H9 (cell line): Measurements from ENCODE around the gene FMNL3. TPM values are rescaled to one million over a fixed set of nuclear protein-coding genes. Genes with fewer than 3 reads are reported as not detected.

Experiments
- DNase-seq: peaks from one replicate; pipeline ENCODE4 v3.0.0-alpha.2; 2017
- H2AFZ ChIP-seq: one replicate; pipeline ENCODE4 v1.6.1; 2013; ENCODE audit warnings: mild to moderate bottlenecking, low read length, control low read depth, moderate library complexity
- H2AK5ac ChIP-seq: 2 replicates; pipeline ENCODE4 v1.6.1; 2013; ENCODE audit warnings: low read length, control low read depth, mixed read lengths; ENCODE audit not compliant: insufficient read length
- H2BK120ac ChIP-seq: one replicate; pipeline ENCODE4 v1.6.1; 2013; ENCODE audit warnings: low read depth, mild to moderate bottlenecking, low read length, control low read depth, inconsistent platforms; ENCODE audit not compliant: poor library complexity, severe bottlenecking
- H2BK12ac ChIP-seq: 2 replicates; pipeline ENCODE4 v1.6.1; 2013; ENCODE audit warnings: low read length, control low read depth, mixed read lengths, low read depth; ENCODE audit not compliant: insufficient read length
- H2BK15ac ChIP-seq: 2 replicates; pipeline ENCODE4 v1.6.1; 2013; ENCODE audit warnings: low read depth, low read length, control low read depth
- H2BK20ac ChIP-seq: one replicate; pipeline ENCODE4 v1.6.1; 2013; ENCODE audit warnings: low read depth, mild to moderate bottlenecking, low read length, control low read depth, inconsistent platforms; ENCODE audit not compliant: poor library complexity, severe bottlenecking
- H2BK5ac ChIP-seq: 2 replicates; pipeline ENCODE4 v1.6.1; 2013; ENCODE audit warnings: low read length, control low read depth, mixed read lengths; ENCODE audit not compliant: insufficient read length
- H3K14ac ChIP-seq: 2 replicates; pipeline ENCODE4 v1.6.1; 2013; ENCODE audit warnings: low read length, control low read depth; ENCODE audit not compliant: insufficient read depth
- H3K18ac ChIP-seq: 2 replicates; pipeline ENCODE4 v1.6.1; 2013; ENCODE audit warnings: low read depth, mild to moderate bottlenecking, mixed read lengths, low read length, control low read depth; ENCODE audit not compliant: insufficient read length
- H3K23ac ChIP-seq: 2 replicates; pipeline ENCODE4 v1.6.1; 2013; ENCODE audit warnings: low read length, control low read depth, mixed read lengths, low read depth; ENCODE audit not compliant: insufficient read length
- H3K23me2 ChIP-seq: 2 replicates; pipeline ENCODE4 v1.6.1; 2013; ENCODE audit warnings: low read depth, mild to moderate bottlenecking, mixed read lengths, low read length, control low read depth; ENCODE audit not compliant: insufficient read length, poor library complexity, severe bottlenecking
- H3K27ac ChIP-seq: 2 replicates; pipeline ENCODE4 v1.5.1; 2013; ENCODE audit warnings: low read length, control low read depth, mixed read lengths, low read depth; ENCODE audit not compliant: insufficient read length
- H3K27me3 ChIP-seq: 2 replicates; pipeline ENCODE4 v1.6.1; 2013; ENCODE audit warnings: low read length, control low read depth, inconsistent platforms; ENCODE audit not compliant: insufficient read depth
- H3K4ac ChIP-seq: 2 replicates; pipeline ENCODE4 v1.6.1; 2013; ENCODE audit warnings: low read depth, mild to moderate bottlenecking, control low read depth, inconsistent platforms, low read length, moderate library complexity
- H3K4me1 ChIP-seq: 2 replicates; pipeline ENCODE4 v1.6.1; 2013; ENCODE audit warnings: low read length, control low read depth, inconsistent platforms; ENCODE audit not compliant: insufficient read depth
- H3K4me2 ChIP-seq: 2 replicates; pipeline ENCODE4 v1.6.1; 2013; ENCODE audit warnings: low read length, control low read depth, mixed read lengths; ENCODE audit not compliant: insufficient read length, insufficient read depth
- H3K56ac ChIP-seq: 2 replicates; pipeline ENCODE4 v1.6.1; 2013; ENCODE audit warnings: low read depth, mild to moderate bottlenecking, mixed read lengths, low read length, control low read depth; ENCODE audit not compliant: insufficient read length
- H3K79me1 ChIP-seq: 2 replicates; pipeline ENCODE4 v1.6.1; 2013; ENCODE audit warnings: low read depth, mild to moderate bottlenecking, moderate library complexity, low read length, control low read depth, inconsistent platforms; ENCODE audit not compliant: insufficient read depth, poor library complexity, severe bottlenecking
- H3K79me2 ChIP-seq: 2 replicates; pipeline ENCODE4 v1.6.1; 2013; ENCODE audit warnings: low read length, control low read depth, inconsistent platforms; ENCODE audit not compliant: insufficient read depth
- H3K9ac ChIP-seq: 2 replicates; pipeline ENCODE4 v1.6.1; 2013; ENCODE audit warnings: low read length, control low read depth, mixed read lengths; ENCODE audit not compliant: insufficient read length; ENCODE audit errors: extremely low read depth
- H3K9me3 ChIP-seq: one replicate; pipeline ENCODE4 v1.6.1; 2013; ENCODE audit warnings: low read depth, low read length, inconsistent platforms; ENCODE audit not compliant: control insufficient read depth
- H3T11ph ChIP-seq: one replicate; pipeline ENCODE4 v1.6.1; 2013; ENCODE audit warnings: mild to moderate bottlenecking, low read length, control low read depth, inconsistent platforms
- H4K20me1 ChIP-seq: one replicate; pipeline ENCODE4 v1.6.1; 2013; ENCODE audit not compliant: control insufficient read depth, insufficient read length, insufficient read depth
- H4K5ac ChIP-seq: 2 replicates; pipeline ENCODE4 v1.6.1; 2013; ENCODE audit warnings: low read depth, mild to moderate bottlenecking, mixed read lengths, low read length, control low read depth; ENCODE audit not compliant: insufficient read length
- H4K8ac ChIP-seq: replicated peaks from 2 replicates; pipeline ENCODE4 v1.6.1; 2013; ENCODE audit warnings: low read length, control low read depth, mixed read lengths, low read depth; ENCODE audit not compliant: insufficient read length
- H4K91ac ChIP-seq: 2 replicates; pipeline ENCODE4 v1.6.1; 2013; ENCODE audit warnings: low read depth, mild to moderate bottlenecking, moderate library complexity, mixed read lengths, low read length, control low read depth; ENCODE audit not compliant: insufficient read length
- H3K27ac Mint-ChIP-seq, 3 experiments: 2 replicates in 2 of 3; 3 replicates in 1 of 3; pipeline ENCODE4 v1.8.0; 2020 to 2021; ENCODE audit warnings: mixed read lengths in 3 of 3, mild to moderate bottlenecking in 1 of 3, moderate library complexity in 1 of 3
- H3K27me3 Mint-ChIP-seq: 2 replicates; pipeline ENCODE4 v1.8.0; 2021; ENCODE audit warnings: low read depth, mild to moderate bottlenecking, moderate library complexity, mixed read lengths
- H3K36me3 Mint-ChIP-seq, 3 experiments: 2 replicates in 2 of 3; 3 replicates in 1 of 3; pipeline ENCODE4 v1.8.0; 2020 to 2021; ENCODE audit warnings: low read depth in 3 of 3, mixed read lengths in 3 of 3; ENCODE audit not compliant: insufficient read depth in 1 of 3
- H3K4me1 Mint-ChIP-seq, 2 experiments: 2 replicates each; pipeline ENCODE4 v1.8.0; 2020; ENCODE audit warnings: mixed read lengths in 2 of 2
- H3K4me3 Mint-ChIP-seq, 2 experiments: 2 replicates in 1 of 2; 3 replicates in 1 of 2; pipeline ENCODE4 v1.8.0; 2020 to 2021; ENCODE audit warnings: mild to moderate bottlenecking in 2 of 2, mixed read lengths in 2 of 2, moderate library complexity in 1 of 2
- H3K9me3 Mint-ChIP-seq, 2 experiments: 2 replicates in 1 of 2; 3 replicates in 1 of 2; pipeline ENCODE4 v1.8.0; 2020; ENCODE audit warnings: mild to moderate bottlenecking in 2 of 2, mixed read lengths in 2 of 2, moderate library complexity in 1 of 2
- WGBS: extraction: QIAGEN DNeasy Blood & Tissue Kit; methylation state at CpG from one replicate; pipeline ENCODE4 v1.1.7; 2013; ENCODE audit warnings: missing lambda C conversion rate, low lambda C conversion rate, mixed read lengths; ENCODE audit not compliant: insufficient read length; ENCODE audit errors: extremely low coverage; 5-methylcytosine and 5-hydroxymethylcytosine counted together
- total RNA-seq: library from RNA; stranded (reverse); gene quantifications from 2 replicates; pipeline ENCODE4 v1.2.1, GENCODE V29; 2021
- TF ChIP-seq, protein P1 (sequence below): fragments of 200-600 bp; sonication (generic); conservative IDR thresholded peaks from 3 replicates; pipeline ENCODE4 v1.8.0; 2021; ENCODE audit warnings: antibody characterized with exemption, mild to moderate bottlenecking

The FMNL3 gene
- total RNA-seq, 1 experiment from 2014 or later, result 22.8 TPM

DNA sequence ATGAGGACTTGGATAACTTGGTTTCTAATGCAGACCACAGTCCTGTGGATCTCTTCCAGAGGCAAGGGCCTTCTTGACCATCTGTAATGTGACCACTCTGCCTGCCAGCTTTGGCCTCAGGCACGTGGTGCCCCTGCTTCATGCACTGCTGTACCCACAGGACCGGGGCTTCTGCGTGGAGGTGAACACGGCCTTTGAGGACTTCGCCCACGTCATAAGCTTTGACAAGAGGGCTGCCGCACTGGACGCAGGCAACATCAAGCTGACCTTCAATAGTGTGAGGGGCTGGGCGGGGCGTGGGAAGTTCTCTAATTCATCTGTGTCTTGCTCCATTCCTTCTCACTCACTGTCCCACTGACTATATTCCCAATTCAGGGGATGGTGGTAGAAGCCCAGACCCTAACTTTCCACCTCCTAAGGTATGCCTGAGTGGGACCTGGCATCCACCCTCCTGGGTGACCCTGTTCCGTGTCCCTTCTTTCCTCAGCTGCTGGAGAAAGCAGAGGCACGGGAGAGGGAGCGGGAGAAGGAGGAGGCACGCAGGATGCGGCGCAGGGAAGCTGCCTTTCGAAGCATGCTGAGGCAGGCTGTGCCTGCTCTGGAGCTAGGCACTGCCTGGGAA lies 65.3 kb downstream of the FMNL3 start:
- no peaks in the 10 kb centered on the region for H3K9me3 ChIP-seq
- no peak overlapping the region for H2AK5ac ChIP-seq
- no peaks in the 10 kb centered on the region for H3K79me2 ChIP-seq
- DNase-seq, result no peak
- no peaks in the 10 kb centered on the region for H4K20me1 ChIP-seq
- no peak overlapping the region for H3K27ac ChIP-seq
- H3K4me1 ChIP-seq, result peaks cover 5% of the 10 kb centered on the region; the same call in 1 of the 2 replicates
- Mint-ChIP-seq H3K4me3 (no peak overlapping the region), H3K4me1 (peaks cover 19 to 23% of the 10 kb centered on the region in 2 experiments), H3K27ac (no peak overlapping the region), H3K9me3 (no peaks in the 10 kb centered on the region), H3K27me3 (no peaks in the 10 kb centered on the region), H3K36me3 (peaks cover 17 to 56% (median 55%) of the 10 kb centered on the region in 3 experiments)
- H3K18ac ChIP-seq, result no peak overlapping the region
- no peak overlapping the region for H3K9ac ChIP-seq
- no peak overlapping the region for H2BK5ac ChIP-seq
- no peak overlapping the region for H2BK15ac ChIP-seq
- H2BK12ac ChIP-seq, result no peak overlapping the region
- H3K27me3 ChIP-seq, result no peaks in the 10 kb centered on the region
- WGBS, result no CpG with 5 or more reads among the region's 17 CpGs
- H3K14ac ChIP-seq, result no peak overlapping the region
- no peak overlapping the region for H4K5ac ChIP-seq
- no peak overlapping the region for H4K91ac ChIP-seq
- no peak overlapping the region for H3K4me2 ChIP-seq
- TF ChIP-seq, protein P1, sequence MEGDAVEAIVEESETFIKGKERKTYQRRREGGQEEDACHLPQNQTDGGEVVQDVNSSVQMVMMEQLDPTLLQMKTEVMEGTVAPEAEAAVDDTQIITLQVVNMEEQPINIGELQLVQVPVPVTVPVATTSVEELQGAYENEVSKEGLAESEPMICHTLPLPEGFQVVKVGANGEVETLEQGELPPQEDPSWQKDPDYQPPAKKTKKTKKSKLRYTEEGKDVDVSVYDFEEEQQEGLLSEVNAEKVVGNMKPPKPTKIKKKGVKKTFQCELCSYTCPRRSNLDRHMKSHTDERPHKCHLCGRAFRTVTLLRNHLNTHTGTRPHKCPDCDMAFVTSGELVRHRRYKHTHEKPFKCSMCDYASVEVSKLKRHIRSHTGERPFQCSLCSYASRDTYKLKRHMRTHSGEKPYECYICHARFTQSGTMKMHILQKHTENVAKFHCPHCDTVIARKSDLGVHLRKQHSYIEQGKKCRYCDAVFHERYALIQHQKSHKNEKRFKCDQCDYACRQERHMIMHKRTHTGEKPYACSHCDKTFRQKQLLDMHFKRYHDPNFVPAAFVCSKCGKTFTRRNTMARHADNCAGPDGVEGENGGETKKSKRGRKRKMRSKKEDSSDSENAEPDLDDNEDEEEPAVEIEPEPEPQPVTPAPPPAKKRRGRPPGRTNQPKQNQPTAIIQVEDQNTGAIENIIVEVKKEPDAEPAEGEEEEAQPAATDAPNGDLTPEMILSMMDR, result no peak
- H3T11ph ChIP-seq, result no peak overlapping the region
- H3K23me2 ChIP-seq, result peaks cover 3% of the 10 kb centered on the region
- H3K79me1 ChIP-seq, result no peaks in the 10 kb centered on the region
- no peak overlapping the region for H4K8ac ChIP-seq
- H3K4ac ChIP-seq, result no peak overlapping the region
- H2BK120ac ChIP-seq, result no peak overlapping the region
- no peak overlapping the region for H3K56ac ChIP-seq
- no peak overlapping the region for H2BK20ac ChIP-seq
- H2AFZ ChIP-seq, result no peak overlapping the region
- H3K23ac ChIP-seq, result no peak overlapping the region
